PC-9 (cell line): ENCODE data around the gene SPIRE2.
"Not testable (repeated sequence)": the region's sequence is repeated elsewhere in the genome, so short reads cannot be mapped to it uniquely, and the experiment has no call there.

Experiments used
- EZH2 ChIP-seq: fragments of 200-600 bp; sonication (generic); IDR thresholded peaks from 2 replicates; pipeline ENCODE4 v1.8.0; 2017; ENCODE audit warnings: antibody characterized with exemption, low read depth
- TF ChIP-seq, protein P1 (sequence below): fragments of 200-600 bp; sonication (generic); conservative IDR thresholded peaks from 2 replicates; pipeline ENCODE4 v1.6.1; 2017; ENCODE audit warnings: mixed run types, antibody characterized with exemption, mild to moderate bottlenecking, moderate library complexity

DNA sequence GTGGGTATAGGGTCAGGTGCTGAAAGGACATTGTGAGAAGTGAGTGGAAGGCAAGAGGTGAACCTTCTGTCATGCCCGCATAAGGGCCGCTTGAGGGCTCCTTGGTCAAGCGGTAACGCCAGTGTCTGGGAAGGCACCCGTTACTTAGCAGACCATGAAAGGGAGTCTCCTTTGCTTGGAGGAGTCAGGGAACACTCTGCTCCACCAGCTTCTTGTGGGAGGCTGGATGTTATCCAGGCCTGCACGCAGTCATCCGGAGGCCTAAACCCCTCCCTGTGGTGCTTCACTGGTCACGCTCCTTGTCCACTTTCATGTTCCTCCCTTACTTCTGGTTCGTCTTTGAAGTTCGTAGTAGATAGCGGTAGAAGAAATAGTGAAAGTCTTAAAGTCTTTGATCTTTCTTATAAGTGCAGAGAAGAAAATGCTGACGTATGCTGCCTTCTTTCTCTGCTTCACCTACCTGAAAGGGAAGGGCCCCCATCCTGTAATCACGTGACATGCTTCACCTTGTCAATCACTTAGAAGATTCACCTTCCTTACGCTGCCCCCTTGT lies 9.3 kb upstream of the SPIRE2 start:
- TF ChIP-seq, protein P1, sequence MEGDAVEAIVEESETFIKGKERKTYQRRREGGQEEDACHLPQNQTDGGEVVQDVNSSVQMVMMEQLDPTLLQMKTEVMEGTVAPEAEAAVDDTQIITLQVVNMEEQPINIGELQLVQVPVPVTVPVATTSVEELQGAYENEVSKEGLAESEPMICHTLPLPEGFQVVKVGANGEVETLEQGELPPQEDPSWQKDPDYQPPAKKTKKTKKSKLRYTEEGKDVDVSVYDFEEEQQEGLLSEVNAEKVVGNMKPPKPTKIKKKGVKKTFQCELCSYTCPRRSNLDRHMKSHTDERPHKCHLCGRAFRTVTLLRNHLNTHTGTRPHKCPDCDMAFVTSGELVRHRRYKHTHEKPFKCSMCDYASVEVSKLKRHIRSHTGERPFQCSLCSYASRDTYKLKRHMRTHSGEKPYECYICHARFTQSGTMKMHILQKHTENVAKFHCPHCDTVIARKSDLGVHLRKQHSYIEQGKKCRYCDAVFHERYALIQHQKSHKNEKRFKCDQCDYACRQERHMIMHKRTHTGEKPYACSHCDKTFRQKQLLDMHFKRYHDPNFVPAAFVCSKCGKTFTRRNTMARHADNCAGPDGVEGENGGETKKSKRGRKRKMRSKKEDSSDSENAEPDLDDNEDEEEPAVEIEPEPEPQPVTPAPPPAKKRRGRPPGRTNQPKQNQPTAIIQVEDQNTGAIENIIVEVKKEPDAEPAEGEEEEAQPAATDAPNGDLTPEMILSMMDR, result not testable (repeated sequence)
- TF ChIP-seq EZH2, result not testable (repeated sequence)
